ENCODE measurements around the gene TMTC3.

GRCh38 chr12:88092771-88093170, 49.3 kb upstream of the TMTC3 start:
- no peak for TF ChIP-seq EZH2 (IDR thresholded peaks at IDR 0.05; ENCODE audit: low read depth, unreplicated experiment)
- no peak for TF ChIP-seq CTCF (conservative IDR thresholded peaks at IDR 0.05; ENCODE audit: low read depth in 2 of 2)
- TF ChIP-seq, protein P1, sequence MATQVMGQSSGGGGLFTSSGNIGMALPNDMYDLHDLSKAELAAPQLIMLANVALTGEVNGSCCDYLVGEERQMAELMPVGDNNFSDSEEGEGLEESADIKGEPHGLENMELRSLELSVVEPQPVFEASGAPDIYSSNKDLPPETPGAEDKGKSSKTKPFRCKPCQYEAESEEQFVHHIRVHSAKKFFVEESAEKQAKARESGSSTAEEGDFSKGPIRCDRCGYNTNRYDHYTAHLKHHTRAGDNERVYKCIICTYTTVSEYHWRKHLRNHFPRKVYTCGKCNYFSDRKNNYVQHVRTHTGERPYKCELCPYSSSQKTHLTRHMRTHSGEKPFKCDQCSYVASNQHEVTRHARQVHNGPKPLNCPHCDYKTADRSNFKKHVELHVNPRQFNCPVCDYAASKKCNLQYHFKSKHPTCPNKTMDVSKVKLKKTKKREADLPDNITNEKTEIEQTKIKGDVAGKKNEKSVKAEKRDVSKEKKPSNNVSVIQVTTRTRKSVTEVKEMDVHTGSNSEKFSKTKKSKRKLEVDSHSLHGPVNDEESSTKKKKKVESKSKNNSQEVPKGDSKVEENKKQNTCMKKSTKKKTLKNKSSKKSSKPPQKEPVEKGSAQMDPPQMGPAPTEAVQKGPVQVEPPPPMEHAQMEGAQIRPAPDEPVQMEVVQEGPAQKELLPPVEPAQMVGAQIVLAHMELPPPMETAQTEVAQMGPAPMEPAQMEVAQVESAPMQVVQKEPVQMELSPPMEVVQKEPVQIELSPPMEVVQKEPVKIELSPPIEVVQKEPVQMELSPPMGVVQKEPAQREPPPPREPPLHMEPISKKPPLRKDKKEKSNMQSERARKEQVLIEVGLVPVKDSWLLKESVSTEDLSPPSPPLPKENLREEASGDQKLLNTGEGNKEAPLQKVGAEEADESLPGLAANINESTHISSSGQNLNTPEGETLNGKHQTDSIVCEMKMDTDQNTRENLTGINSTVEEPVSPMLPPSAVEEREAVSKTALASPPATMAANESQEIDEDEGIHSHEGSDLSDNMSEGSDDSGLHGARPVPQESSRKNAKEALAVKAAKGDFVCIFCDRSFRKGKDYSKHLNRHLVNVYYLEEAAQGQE (IDR thresholded peaks at IDR 0.05; ENCODE audit: unreplicated experiment) = no peak
- no peak for TF ChIP-seq ZNF331 (CRISPR knock-in tag; IDR thresholded peaks at IDR 0.05; ENCODE audit: low read depth)
